GOT3 (cell line): ENCODE data around the gene MAP3K20.
"Not testable (repeated sequence)": the region's sequence is repeated elsewhere in the genome, so short reads cannot be mapped to it uniquely, and the experiment has no call there.

Source experiments
- DNase-seq: peaks from one replicate; lab custom pipeline; 2025; ENCODE audit warnings: mixed read lengths; lab: John Stamatoyannopoulos, UW

The MAP3K20 gene

GRCh38 chr2:173235947-173236803 is 160.5 kb downstream of the MAP3K20 start:
- no peak for DNase-seq

DNA sequence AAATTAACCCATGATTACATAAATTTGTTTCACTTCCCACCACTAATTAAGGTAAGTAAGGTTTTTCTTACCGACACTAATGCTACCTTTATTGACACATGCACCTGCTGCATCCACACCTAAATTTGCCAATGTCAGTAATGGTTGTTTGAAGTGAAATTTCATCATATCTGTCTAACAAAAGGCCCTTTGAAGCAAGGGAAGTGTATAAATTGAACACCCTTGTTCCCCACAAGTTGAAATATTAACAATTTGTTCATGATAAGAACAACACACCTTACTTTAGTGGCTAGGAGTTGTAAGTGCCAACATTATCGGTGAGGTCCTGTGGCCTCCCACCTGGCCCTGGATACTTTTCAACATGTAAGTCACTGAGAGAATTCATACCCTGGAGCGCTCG is 162.7 kb downstream of the MAP3K20 start:
- no peak for DNase-seq

DNA sequence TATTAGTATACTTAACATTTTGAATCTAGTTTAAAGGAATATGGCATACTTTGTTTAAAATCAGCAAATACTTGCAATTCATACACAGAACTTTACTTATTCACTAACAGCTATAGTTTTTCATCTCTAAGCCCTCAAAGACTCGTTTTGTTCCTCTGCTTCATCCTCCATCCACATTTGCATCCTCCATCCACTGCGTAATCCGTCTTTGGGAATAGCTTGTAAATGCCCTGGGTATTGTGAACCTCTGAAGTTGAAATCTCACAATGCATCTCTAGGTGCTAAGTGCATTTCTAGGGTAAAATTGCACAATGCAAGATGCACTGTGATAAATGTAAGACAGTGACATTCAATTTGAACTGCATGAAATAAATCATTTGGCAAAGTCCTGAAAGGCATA is 163.2 kb downstream of the MAP3K20 start:
- DNase-seq: no peak

GRCh38 chr2:173239644-173240043 is 164.0 kb downstream of the MAP3K20 start:
- no peak for DNase-seq

GRCh38 chr2:173240083-173240482 is 164.4 kb downstream of the MAP3K20 start:
- no peak for DNase-seq

GRCh38 chr2:173241643-173242042 is 166.0 kb downstream of the MAP3K20 start:
- no peak for DNase-seq

DNA sequence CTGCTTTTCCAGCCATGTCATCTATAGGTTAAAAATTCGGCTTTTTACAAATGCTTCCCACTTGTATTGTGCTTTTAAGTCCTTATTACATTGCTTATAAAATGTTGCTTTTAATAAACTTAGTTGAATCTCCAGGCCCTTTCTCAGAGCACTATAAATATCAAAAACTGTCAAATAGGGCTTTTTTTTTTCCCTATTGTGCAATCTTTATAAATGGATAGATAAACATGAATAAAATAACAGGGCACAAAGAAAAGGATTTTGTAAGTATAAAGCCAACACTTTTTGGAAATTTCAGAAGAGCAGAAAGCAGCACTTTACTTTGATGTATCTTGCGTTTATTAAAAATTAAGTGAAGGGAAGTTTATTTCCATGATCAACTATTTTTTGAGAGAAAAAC is 171.5 kb downstream of the MAP3K20 start:
- DNase-seq: no peak

- DNase-seq: no peak
These were observed 172.7 kb downstream of the MAP3K20 start for GRCh38 chr2:173248381-173248780.

DNA sequence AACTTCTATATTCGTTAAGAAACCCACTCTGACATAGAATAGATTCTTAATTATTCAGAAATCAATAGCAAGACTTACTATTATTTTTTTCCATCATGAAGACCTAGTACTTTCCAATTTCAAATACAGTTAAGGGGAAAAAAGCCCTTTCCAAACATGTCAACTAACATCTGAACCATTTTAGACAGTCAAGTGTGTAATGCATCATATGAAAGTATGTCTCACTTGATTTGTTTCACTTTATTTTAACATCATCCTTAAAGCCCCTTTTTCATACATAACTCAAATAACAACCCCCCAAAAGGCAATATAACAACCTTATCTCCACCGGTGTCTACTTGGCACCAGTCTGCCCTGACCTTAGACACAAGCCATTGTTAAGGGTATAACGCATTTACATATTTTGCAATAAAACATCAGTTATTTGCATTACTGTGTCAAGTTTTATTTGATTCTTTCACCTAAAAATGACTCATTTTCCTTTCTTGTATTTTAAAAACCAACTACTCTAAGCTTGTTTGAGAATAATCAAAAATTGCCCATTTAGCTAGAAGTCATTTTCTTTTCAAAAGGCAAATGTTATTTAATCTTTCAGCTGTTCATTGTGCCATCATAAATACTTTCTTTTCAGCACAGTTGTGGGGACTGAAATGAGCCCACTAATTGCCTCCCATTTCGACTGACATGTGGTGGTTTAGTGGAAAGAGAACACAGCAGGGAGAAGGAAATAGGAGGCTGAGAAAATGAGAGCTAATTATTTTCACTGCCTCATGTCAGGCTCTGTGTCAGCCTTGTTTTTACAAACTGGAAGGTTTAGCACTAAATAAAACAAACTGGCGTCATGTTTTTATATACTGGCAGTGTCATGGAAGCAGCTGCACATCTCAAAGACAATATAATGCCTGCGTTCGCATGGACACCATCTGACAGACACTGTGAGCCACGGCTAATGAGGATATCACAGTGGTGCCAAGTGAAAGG is 174.3 kb downstream of the MAP3K20 start:
- DNase-seq: no peak

DNA sequence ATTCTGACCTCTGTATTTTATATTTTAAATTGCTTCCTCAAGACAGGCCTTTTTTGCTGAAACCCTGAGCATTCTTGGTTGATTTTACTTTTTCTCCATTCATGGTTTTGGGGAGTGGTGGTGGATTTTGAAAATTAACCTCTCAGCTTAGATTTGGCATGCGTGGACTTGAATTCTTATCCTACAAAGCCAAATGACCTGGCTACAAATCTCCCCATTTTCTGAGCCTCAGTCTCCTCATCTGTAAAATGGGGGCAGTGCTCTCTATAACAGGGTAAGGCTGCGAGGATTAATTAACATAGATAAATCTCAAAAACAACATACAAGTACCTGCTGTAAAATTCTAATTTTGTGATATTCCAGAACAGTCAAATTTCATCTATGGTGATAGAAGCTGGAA is 175.6 kb downstream of the MAP3K20 start:
- no peak for DNase-seq

GRCh38 chr2:173252581-173252980 is 176.9 kb downstream of the MAP3K20 start:
- DNase-seq: no peak

GRCh38 chr2:173254659-173255058 is 179.0 kb downstream of the MAP3K20 start:
- DNase-seq: no peak

DNA sequence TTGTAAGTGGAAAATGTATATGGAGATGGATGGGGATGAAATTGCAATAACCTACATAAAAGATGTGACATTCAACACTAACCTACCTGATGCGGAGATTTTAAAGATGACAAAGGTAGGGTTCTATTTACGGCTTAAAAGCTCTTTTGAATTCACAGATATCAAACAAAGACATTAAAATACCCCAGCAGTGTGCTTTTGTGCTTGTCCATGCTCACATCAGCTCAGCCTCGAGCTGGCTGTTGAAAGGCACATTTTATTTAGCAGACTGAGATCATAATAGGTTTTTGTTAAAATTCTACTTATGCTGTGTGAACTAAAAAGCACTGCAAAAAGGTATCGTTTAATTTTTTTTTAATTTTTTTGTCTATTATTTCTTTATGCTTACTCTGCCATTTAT is 183.1 kb downstream of the MAP3K20 start:
- no peak for DNase-seq

GRCh38 chr2:173262356-173262755 is 186.7 kb downstream of the MAP3K20 start:
- not testable (repeated sequence) for DNase-seq

- DNase-seq: no peak
These were observed 188.5 kb downstream of the MAP3K20 start for GRCh38 chr2:173264151-173264550.

DNA sequence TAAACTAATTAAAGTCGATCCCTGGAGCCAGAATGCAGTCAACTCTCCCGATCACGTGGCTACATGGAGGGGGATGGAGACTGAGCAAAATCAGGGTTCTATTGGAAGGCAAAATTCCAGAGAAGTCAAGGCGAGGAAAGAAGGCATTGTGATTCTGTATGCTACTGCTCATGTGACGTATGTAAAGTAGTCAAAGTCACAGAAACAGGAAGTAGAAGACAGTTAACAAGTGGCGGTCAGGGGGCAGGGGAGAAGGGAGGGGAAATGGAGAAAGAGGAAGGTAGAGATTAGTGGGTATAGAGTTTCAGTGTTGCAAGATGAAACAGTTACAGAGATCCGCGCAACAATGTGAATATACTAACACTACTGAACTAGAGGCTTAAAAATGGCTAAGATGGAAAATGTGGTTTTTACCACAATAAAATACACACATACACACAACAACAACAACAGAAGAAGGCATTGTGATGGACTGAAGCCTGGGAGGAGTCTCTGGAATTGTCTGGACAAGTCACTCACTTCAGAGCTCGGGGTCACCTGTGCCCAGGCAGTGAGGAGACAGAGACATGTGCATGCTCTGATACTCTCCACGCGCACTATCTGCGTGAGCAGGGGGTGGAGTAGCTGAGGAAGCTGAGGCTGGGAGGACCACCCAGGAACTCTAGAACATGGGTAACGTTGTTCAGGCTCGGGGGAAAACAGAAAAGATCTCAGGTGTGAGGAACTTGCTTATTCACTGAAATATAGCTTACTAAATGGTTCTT is 189.1 kb downstream of the MAP3K20 start:
- DNase-seq: no peak

DNA sequence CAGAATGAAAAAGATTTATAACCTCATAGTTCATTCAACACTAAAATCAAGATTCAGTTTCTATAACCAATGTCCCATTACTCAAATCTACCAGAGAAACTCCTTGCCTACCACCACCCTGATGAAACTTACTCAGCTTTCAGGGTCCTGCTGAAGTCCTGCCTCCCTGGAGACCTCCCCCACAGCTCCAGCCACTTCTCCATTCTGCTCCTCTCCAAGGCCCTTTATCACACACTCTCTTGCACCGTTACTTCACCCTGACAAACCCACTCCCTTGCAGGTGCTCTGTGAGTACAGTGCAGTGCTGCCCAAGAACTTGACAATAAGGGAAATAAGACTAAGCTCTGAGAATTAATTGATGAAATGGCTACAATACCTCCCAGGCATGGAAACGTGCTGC is 195.5 kb downstream of the MAP3K20 start:
- no peak for DNase-seq

DNA sequence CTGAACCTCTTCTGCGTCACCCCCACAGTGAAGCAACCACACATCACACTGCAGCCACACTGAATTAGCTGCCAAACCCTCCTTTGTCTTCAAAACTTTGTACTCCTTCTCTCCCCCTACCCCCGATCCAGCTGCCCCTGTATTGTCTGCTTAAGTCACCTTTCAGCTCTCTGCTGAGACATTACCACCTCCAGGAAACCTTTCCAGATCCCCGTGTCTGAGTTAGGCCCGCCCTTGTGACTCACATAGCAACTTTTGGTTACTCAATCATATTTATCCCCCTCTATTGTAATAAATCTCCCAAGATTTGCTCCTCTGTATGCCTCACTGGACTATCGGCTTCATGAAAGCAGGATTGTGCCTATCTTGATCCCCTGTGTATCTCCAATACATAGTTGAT is 196.2 kb downstream of the MAP3K20 start:
- DNase-seq: no peak

- no peak for DNase-seq
These were observed 197.2 kb downstream of the MAP3K20 start for GRCh38 chr2:173272849-173273248.

DNA sequence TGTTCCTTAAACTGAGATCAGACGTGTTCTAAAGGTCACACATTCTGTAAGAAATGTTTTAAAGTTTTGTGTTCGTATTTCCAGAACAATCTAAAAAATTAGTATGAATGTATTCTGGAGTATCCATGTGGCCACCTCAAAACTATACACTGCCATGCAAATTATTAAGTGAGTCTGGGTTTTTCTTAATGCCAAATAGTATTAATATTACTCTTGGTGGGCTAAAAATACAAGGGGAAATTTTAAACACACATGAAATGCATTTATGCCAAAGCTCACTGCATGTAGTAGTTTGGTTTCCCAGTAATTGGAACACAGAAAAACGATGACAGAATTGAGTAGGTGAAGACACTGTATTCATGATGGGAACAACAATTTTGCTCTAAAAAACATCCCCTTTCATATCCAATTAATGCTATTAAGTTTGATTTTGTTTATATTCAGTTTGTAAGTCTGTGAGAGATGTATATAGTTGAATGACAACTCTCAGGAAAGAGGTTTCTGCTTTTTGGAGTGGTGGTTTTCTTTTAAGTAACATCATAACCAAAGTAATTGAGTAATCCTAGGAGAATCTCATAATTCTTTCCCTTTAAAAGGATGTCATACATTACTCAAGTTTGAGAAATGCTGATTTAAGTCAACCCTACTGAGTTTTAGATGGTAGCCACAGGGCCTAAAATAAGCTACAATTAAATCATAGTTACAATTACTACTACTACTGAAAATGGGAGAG is 203.3 kb downstream of the MAP3K20 start:
- no peak for DNase-seq

GRCh38 chr2:173279527-173279868 is 203.9 kb downstream of the MAP3K20 start:
- no peak for DNase-seq

- DNase-seq: no peak
These were observed 205.2 kb downstream of the MAP3K20 start for GRCh38 chr2:173280853-173281252.
